ENCODE results near the gene RPS21. TPM values are rescaled to one million over a fixed set of nuclear protein-coding genes. Genes with fewer than 3 reads are reported as not detected.

RPS21 gene
- total and polyA plus RNA-seq, 2 of the 13 experiments (the other 11 are each of a cell fraction or from before 2014, with no cell fraction given), result 2,647 to 11,063 TPM

DNA sequence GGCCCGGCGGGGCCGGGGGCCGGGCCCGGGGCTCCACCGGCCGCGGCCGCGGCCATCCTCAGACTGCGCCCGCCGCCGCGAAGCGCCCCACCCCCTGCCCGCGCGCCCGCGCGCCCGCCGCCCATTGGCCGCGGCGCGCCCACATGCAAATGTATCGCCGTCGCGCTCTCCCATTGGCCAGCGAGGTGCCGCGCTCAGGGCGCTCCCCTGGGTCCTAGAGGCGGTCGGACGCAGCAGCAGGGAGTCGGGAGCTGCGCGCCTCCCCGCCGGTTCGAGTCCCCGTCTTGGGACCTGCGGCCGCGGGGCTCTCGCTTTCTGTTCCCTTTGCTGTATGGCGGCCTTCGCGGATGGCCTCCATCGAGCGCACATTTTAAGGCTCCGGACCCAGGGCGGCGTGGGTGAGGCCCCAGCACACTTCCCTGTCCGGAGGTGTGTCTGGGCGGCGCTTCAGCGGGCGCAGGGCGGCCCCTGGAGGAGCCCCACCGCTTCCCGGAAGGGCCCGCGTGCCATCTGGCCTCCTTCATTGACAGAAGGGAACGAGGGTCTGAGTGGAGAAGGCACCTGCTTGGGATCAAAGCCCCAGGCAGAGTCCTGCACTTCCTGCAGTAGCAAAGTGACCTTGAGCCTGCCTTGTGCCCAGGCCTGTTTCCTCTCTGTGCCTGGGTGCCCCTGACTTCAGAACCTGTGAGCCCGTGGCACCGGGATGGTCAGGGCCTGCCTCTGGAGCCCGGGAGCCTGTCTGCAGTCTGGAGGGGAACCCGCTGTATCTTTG is 20.5 kb downstream of the RPS21 start, which contains the start of gene CABLES2 (continued):
- peak; percentile 90; the same call in 1 of the 2 replicates for TF ChIP-seq ZNF614 (CRISPR knock-in tag; IDR thresholded peaks at IDR 0.05; ENCODE audit: borderline replicate concordance)
- no peak for TF ChIP-seq KDM6A (CRISPR knock-in tag; IDR thresholded peaks at IDR 0.05; ENCODE audit: low read depth)
- TF ChIP-seq, protein P1, sequence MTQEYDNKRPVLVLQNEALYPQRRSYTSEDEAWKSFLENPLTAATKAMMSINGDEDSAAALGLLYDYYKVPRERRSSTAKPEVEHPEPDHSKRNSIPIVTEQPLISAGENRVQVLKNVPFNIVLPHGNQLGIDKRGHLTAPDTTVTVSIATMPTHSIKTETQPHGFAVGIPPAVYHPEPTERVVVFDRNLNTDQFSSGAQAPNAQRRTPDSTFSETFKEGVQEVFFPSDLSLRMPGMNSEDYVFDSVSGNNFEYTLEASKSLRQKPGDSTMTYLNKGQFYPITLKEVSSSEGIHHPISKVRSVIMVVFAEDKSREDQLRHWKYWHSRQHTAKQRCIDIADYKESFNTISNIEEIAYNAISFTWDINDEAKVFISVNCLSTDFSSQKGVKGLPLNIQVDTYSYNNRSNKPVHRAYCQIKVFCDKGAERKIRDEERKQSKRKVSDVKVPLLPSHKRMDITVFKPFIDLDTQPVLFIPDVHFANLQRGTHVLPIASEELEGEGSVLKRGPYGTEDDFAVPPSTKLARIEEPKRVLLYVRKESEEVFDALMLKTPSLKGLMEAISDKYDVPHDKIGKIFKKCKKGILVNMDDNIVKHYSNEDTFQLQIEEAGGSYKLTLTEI (CRISPR knock-in tag; conservative IDR thresholded peaks at IDR 0.05), result no peak
- TF ChIP-seq KLF9 (CRISPR knock-in tag; IDR thresholded peaks at IDR 0.05; ENCODE audit: low read depth), result 0 out of 2 replicates have a peak, but pooled peaks have one; percentile 34
- TF ChIP-seq, protein P2, sequence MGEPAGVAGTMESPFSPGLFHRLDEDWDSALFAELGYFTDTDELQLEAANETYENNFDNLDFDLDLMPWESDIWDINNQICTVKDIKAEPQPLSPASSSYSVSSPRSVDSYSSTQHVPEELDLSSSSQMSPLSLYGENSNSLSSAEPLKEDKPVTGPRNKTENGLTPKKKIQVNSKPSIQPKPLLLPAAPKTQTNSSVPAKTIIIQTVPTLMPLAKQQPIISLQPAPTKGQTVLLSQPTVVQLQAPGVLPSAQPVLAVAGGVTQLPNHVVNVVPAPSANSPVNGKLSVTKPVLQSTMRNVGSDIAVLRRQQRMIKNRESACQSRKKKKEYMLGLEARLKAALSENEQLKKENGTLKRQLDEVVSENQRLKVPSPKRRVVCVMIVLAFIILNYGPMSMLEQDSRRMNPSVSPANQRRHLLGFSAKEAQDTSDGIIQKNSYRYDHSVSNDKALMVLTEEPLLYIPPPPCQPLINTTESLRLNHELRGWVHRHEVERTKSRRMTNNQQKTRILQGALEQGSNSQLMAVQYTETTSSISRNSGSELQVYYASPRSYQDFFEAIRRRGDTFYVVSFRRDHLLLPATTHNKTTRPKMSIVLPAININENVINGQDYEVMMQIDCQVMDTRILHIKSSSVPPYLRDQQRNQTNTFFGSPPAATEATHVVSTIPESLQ (CRISPR knock-in tag; conservative IDR thresholded peaks at IDR 0.05), result peak; percentile 72; the same call in 1 of the 2 replicates
- peak; percentile 80; the same call in 1 of the 2 replicates for TF ChIP-seq MTF1 (CRISPR knock-in tag; IDR thresholded peaks at IDR 0.05)
- TF ChIP-seq, protein P3, sequence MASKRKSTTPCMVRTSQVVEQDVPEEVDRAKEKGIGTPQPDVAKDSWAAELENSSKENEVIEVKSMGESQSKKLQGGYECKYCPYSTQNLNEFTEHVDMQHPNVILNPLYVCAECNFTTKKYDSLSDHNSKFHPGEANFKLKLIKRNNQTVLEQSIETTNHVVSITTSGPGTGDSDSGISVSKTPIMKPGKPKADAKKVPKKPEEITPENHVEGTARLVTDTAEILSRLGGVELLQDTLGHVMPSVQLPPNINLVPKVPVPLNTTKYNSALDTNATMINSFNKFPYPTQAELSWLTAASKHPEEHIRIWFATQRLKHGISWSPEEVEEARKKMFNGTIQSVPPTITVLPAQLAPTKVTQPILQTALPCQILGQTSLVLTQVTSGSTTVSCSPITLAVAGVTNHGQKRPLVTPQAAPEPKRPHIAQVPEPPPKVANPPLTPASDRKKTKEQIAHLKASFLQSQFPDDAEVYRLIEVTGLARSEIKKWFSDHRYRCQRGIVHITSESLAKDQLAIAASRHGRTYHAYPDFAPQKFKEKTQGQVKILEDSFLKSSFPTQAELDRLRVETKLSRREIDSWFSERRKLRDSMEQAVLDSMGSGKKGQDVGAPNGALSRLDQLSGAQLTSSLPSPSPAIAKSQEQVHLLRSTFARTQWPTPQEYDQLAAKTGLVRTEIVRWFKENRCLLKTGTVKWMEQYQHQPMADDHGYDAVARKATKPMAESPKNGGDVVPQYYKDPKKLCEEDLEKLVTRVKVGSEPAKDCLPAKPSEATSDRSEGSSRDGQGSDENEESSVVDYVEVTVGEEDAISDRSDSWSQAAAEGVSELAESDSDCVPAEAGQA (IDR thresholded peaks at IDR 0.05; ENCODE audit: low read depth), result peak; percentile 25; the same call in 1 of the 2 replicates
- TF ChIP-seq, protein P3 (CRISPR knock-in tag; IDR thresholded peaks at IDR 0.05; ENCODE audit: borderline replicate concordance), result peak; percentile 97
- TF ChIP-seq, protein P4, sequence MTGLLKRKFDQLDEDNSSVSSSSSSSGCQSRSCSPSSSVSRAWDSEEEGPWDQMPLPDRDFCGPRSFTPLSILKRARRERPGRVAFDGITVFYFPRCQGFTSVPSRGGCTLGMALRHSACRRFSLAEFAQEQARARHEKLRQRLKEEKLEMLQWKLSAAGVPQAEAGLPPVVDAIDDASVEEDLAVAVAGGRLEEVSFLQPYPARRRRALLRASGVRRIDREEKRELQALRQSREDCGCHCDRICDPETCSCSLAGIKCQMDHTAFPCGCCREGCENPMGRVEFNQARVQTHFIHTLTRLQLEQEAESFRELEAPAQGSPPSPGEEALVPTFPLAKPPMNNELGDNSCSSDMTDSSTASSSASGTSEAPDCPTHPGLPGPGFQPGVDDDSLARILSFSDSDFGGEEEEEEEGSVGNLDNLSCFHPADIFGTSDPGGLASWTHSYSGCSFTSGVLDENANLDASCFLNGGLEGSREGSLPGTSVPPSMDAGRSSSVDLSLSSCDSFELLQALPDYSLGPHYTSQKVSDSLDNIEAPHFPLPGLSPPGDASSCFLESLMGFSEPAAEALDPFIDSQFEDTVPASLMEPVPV (CRISPR knock-in tag; IDR thresholded peaks at IDR 0.05), result peak; percentile 81; the same call in 1 of the 2 replicates
- no peak for TF ChIP-seq SRSF4 (IDR thresholded peaks at IDR 0.05; ENCODE audit: low read depth, low read length, poor library complexity, severe bottlenecking)
- TF ChIP-seq NFRKB (IDR thresholded peaks at IDR 0.05), result no peak
- TF ChIP-seq ZFP90 (CRISPR knock-in tag; IDR thresholded peaks at IDR 0.05; ENCODE audit: borderline replicate concordance), result peak; percentile 98
- TF ChIP-seq ZNF30 (CRISPR knock-in tag; IDR thresholded peaks at IDR 0.05), result peak; percentile 24; the same call in 1 of the 2 replicates
- peak; percentile 77; the same call in 1 of the 2 replicates for TF ChIP-seq YEATS2 (CRISPR knock-in tag; IDR thresholded peaks at IDR 0.05; ENCODE audit: borderline replicate concordance)
- peak; percentile 71; the same call in 1 of the 2 replicates for TF ChIP-seq ZNF563 (CRISPR knock-in tag; IDR thresholded peaks at IDR 0.05)
- peak; percentile 58; the same call in 1 of the 2 replicates for TF ChIP-seq SSRP1 (CRISPR knock-in tag; IDR thresholded peaks at IDR 0.05)

Measured in HepG2 (cell line).